AG10803 (cell line): Measurements from ENCODE around the gene PSMD6.

Source experiments
- DNase-seq: peaks from one replicate; pipeline ENCODE4 v3.0.0; 2010; ENCODE audit warnings: low read depth
- H3K4me3 ChIP-seq: 2 replicates; pipeline ENCODE4 v1.5.1; 2011; ENCODE audit warnings: mild to moderate bottlenecking, low read length, control low read depth
- TF ChIP-seq, protein P1 (sequence below): conservative IDR thresholded peaks from 2 replicates; pipeline ENCODE4 v1.5.1; 2011; ENCODE audit warnings: mild to moderate bottlenecking, low read length, control low read depth, inconsistent platforms

The PSMD6 gene

DNA sequence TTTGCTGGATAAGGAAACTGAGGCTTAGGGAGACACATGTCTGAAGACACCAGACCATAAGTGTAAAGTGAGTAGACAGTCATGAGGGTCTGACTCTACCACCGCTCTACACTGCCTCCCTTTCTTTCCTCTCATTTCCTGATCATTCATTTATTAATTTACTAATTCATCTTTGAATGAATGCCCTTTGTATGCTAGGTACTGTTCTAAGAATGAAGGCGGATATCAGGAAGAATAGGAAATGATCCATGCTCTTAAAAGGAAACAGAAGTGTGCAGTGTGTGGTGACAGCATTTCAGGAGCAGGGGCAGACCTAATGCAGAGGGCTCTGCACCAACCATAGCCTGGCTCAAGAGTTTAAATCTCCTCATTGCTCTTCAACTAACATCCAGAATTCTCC, 31.8 kb upstream of the PSMD6 start:
- DNase-seq = no peak
- H3K4me3 ChIP-seq = no peak overlapping the region
- TF ChIP-seq, protein P1, sequence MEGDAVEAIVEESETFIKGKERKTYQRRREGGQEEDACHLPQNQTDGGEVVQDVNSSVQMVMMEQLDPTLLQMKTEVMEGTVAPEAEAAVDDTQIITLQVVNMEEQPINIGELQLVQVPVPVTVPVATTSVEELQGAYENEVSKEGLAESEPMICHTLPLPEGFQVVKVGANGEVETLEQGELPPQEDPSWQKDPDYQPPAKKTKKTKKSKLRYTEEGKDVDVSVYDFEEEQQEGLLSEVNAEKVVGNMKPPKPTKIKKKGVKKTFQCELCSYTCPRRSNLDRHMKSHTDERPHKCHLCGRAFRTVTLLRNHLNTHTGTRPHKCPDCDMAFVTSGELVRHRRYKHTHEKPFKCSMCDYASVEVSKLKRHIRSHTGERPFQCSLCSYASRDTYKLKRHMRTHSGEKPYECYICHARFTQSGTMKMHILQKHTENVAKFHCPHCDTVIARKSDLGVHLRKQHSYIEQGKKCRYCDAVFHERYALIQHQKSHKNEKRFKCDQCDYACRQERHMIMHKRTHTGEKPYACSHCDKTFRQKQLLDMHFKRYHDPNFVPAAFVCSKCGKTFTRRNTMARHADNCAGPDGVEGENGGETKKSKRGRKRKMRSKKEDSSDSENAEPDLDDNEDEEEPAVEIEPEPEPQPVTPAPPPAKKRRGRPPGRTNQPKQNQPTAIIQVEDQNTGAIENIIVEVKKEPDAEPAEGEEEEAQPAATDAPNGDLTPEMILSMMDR = no peak

DNA sequence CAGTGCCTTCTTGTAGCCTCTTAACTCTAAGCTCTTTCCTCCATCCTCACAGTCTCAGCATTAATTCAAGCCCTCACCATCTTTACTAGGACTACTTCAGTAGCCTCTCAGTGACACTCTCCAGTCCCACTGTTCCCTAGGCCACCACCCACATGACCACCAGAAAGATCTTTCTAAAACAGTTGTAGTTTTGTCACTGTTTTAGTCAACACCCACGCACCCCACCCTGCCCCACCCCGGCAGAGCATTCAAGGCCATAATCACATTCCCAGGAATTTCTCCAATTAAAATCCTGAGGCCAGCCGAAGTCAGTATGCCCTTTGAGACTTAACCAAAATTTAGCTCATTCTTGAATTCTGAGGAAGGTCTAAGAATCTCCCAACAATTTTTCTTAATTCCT, 31.2 kb upstream of the PSMD6 start:
- no peak for DNase-seq
- H3K4me3 ChIP-seq = no peak overlapping the region
- TF ChIP-seq, protein P1 = no peak

DNA sequence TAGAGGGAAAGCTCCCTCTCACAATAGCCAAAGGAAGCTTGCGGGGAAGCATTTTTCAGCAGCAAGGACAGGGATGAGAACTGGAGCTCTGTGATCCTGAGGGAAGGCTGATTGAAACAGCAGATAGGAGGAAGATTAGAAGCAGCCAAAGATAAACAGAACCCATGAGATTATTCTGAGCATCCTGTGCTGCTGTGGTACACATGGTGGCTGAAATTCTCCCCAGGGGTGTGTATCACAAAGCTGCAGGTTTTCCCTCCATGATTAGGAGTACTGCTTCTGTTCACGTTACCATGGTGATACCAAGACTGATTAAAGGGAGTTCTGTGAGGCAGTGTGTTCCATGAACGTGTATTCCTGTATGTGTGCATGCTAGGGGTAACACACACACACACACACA, 30.3 kb upstream of the PSMD6 start:
- DNase-seq = no peak
- no peak overlapping the region for H3K4me3 ChIP-seq
- TF ChIP-seq, protein P1 = no peak

- H3K4me3 ChIP-seq = no peak overlapping the region
- TF ChIP-seq, protein P1 = no peak
- no peak for DNase-seq
These were observed 29.8 kb upstream of the PSMD6 start for GRCh38 chr3:64053117-64053516.

DNA sequence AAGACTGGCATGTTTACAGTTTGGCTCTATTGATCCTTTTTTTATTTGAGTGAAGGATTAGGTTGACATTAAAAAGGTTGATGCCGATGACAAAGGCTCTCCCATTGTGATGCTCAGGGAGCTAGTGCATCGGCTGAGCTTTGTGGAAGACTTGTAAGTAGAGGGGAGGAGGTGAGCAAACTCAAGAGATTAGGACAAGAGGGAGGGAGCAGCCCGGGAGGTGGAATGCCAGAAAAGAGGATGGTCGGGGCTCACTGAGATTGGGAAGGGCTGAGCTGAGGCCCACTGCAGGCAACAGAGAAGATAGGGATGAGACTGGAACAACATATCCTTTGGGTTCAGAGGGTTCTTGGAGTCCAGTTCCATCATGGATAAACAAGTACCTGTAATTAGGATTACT, 26.5 kb upstream of the PSMD6 start:
- H3K4me3 ChIP-seq = no peak overlapping the region
- TF ChIP-seq, protein P1 = no peak
- no peak for DNase-seq

GRCh38 chr3:64049136-64049535, 25.8 kb upstream of the PSMD6 start:
- H3K4me3 ChIP-seq = no peak overlapping the region
- TF ChIP-seq, protein P1 = no peak
- peak; percentile 59 for DNase-seq

DNA sequence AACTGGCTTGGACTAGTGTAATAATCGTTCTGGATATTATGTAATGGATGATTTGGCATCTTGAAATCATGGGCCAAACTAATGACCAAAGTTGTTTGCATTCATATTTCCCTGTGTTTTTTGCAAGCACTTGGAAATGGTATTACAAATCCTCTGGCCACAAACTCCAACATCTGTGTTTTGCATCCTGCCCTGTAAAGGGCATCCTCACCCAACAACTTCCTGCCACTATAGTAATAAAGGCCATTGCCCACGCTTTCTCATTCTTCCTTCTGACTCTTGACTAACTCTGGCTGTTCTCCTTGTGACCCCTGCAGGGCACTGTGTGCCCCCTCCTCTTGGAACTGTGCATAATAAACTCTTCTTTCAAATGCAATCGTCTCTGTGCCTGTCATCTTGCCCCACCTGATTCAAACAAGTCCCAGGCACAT, 25.4 kb upstream of the PSMD6 start:
- peak; percentile 93 for DNase-seq
- TF ChIP-seq, protein P1 = no peak

More for the DNA sequence above, 25.4 kb upstream of the PSMD6 start:
- H3K4me3 ChIP-seq = no peak overlapping the region
